Measurements from ENCODE around the gene CSNK1G1.
A peak's percentile ranks its signal among the peaks of the same experiment; 100 is the strongest.

The CSNK1G1 gene

DNA sequence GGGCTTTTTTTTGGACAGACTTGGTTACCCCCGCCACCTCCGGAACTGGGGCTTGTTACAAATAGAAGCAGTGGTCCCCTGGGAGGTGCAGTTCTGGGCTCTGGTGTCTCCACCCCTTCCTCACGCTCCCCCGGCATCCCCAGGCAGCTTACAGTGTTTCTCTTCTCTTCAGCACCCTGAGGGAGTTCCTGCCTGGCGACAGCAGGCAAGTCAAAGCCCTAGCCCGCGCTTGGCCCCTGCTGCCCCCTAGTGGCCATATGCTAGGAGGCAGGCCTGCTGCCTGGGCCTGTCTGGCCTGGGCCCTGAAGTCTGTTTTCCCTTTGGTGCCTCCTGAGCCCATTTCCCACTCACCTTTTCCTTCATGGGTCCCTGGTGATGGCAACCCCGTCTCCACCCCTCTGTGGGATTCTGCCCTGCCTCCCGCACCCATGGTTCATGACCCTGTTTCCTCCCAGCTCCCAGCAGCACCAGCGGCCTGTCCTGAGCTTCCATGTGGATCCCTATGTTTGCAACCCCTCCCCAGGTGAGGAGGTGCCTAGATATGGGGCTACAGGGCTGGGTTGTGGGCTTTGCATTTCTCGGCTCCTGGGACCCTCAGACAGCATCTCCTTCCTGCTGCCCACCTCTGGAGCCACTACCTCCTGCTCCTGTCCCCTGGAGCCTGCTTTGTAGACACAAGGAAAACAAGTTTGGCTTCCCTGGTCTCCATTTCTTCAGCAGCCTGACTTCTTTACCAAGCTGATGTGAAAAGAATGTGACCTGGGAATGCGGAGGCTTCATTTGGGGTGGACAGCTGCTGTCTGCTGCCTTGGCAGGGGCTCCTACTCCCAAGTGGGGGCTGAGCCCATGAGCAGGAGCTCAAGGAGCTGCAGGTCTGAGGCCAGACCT, 202.2 kb downstream of the CSNK1G1 start:
- peak; percentile 67 for DNase-seq (ENCODE audit: low read depth, low spot score)

DNA sequence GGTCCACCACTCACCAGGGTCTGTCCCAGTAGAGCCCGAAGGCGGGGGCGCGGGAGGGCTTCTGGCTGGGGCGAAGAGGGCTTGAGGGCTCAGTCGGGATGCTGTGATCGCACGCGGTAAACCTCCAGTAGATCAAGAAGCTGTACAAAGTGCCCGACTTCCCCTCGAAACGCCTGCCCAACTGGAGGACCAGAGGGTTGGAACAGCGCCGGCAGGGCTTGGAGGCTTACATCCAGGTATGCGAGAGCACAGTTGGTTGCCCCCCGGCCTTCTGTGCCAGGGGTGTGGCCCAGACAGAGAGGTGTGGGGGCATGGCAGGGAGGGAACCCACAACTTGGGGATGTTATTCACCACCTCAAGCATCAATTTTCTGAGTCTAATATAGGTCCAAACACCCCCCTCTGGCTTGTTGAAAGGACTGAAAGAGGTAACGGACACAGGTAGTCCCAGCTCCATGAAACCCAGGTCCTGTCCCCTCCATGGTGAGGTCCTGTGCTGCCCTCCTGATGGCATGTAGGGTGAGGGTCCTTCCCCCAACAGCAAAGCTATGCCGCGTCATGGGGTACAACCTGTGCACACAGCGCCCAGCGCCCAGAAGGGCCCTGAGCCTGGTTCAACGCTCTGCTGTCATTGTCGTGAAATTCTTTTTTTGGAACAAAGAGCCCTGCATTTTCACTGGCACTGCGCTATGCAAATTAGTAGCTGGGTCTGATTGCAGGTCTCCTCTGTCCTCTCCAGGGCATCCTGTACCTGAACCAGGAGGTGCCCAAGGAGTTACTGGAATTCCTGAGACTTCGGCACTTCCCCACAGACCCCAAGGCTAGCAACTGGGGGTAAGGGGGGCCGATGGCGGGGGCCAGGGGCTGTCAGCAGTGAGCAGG, 203.2 kb downstream of the CSNK1G1 start:
- DNase-seq (ENCODE audit: low read depth, low spot score), result no peak

DNA sequence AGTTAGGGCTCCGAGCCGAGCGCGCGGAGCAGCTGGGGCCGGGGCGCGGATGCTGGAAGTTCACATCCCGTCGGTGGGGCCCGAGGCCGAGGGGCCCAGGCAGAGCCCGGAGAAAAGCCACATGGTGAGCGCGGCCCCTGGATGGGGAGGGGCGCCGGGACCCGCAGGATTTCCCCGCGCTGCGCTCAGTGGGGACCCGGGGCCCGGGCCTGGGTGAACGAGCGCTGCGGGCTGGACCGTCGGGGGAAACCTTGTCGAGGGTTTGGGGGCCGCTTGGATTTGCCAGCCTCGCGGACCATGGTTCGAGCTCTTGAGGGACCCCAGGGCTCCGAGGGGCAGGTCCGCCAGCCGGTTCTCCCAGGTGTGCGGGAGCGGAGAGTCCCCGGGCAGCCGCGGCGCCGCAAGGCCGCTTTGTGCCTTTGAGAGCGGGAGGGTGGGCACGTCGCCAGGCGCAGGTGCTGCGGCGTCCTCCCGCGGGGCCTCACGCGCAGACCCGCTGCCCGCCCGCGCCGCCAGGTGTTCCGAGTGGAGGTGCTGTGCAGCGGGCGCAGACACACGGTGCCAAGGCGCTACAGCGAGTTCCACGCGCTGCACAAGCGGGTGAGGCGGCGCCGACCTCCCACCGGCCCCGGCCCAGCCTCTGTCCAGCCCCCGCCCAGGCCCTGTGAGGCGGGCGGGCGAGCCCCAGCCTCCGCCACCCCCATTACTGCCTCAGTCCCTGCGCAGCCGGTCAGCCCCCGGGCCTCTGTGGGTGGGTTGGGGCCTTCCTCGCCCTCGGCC, 204.1 kb downstream of the CSNK1G1 start, which contains the start of gene SNX22:
Gene SNX22 (plus strand): TSS at position 5 of the 780 bp plus-strand sequence. CDS start 45 bp downstream, at position 50.
- no peak for DNase-seq (ENCODE audit: low read depth, low spot score)

DNA sequence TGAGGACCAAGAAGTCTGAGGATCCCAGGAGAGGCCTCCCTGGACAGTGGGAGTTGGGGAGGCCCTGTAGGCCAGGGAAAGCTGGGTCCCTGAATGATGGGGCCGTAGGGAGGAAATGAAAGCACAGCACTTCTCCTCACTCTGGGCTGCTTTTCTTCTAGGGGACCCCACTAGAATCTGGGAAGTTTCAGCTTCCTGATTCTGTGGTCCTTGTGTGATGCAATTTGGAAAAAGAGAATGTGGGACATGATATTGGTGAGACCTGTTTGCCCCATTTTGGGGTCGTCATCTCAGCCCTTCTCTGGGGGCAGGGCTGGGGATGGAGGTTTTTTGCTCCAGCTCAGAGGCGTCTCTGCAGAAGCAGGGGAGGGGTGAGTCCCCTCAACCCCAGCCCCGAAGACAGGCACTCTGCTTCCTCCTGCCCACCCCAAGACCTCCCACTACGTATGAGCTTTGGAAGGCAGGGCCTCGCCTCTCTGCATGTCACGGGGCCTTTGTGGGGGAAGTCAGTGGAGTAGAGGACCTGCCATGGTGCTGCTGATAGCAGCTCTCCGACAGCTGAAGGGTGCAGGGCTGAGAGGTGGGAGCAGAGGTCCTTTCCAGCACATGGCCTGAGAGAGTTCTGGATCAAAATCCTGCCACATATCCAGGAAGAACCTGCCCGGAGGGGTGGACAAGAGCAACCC, 205.9 kb downstream of the CSNK1G1 start:
- DNase-seq (ENCODE audit: low read depth, low spot score), result no peak

DNA sequence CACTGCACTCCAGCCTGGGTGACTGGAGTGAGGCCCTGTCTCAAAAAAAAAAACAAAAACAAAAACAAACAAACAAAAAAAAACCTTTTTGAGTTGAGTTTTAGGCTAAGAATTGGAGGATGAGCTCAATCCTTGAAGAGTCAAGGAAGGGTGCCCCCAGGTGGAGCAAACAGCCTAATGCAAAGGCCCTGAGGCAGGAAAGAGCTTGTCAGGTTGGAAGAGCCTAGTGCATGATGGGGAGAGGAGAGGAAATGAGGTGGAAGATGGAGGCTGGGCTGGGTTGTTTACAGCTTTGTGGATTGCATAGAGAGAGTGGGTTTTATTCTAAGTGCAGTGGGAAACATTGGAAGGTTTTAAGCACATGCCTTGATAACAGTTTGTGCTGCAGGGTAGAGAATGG, 206.5 kb downstream of the CSNK1G1 start:
- no peak for DNase-seq (ENCODE audit: low read depth, low spot score)

DNA sequence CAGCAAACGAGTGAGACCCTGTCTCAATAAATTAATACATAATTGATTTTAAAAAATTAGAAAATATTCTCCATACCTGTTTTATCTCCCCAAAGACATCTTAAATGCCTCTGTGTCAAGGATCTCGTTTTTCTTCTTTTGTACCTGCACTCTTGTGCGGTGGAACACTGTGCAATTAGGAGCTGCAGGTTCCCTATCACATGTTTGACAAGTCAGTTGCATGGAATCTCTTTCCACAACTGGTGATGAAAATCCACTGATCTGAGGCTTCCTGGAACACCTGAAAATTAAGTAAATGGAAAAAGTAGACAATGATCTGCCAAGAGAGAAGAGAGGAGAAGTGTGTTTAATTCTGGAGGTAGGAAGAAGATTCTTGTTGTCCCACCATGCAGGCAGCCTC, 207.4 kb downstream of the CSNK1G1 start:
- DNase-seq (ENCODE audit: low read depth, low spot score), result no peak

DNA sequence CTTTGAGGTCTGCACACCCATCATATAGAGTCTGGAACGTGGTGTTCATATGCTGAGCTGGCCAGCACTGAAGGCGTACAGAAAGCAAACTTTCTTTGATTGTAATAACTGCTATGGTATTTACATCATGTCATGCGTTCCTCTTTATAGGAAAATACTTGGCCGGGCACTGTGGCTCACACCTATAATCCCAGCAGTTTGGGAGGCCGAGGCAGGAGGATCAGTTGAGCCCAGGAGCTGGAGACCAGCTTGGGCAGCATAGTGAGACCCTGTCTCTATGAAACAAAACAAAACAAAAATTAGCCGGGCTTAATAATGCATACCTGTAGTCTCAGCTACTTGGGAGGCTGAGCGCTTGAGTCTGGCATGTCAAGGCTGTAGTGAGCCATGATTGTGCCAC, 207.8 kb downstream of the CSNK1G1 start:
- DNase-seq (ENCODE audit: low read depth, low spot score), result no peak

DNA sequence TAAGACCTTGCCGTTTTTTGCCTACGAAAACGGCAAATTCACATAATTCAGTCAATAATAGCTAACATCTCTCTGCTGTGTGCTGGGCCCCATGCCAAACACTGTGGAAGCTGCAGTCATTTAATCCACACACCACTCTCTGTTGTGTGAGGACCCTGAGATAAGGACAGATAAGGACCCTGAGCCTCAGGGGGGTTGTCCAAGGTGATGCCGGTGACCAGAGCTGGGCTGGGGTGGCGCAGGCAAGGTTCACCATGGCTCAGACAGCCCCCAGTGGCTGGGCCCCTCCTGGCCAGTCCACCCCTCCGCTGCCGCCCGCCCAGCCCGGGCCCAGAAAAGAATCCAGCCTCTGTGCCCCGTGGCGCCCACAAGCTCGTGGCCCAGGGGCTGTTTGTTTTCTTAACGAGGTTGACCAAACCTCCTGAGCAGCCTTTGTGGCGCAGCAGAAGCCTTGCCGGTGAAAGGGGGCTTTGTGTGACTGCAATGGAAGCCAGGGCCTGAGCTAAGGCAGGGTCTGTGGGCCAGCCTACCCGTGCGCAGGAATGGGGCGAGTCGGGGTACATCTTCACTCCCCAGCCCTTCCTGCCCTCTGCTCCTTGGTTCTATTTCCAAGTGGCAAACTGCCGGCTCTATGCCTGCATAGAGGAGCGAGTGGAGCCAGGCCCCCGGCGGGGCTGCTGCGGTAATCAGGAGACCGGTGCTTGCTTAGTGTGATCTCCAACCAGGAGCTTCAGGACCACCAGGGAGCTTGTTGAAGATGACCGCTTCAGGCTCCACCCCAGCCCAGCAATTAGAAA, 208.9 kb downstream of the CSNK1G1 start:
- DNase-seq (ENCODE audit: low read depth, low spot score), result no peak

DNA sequence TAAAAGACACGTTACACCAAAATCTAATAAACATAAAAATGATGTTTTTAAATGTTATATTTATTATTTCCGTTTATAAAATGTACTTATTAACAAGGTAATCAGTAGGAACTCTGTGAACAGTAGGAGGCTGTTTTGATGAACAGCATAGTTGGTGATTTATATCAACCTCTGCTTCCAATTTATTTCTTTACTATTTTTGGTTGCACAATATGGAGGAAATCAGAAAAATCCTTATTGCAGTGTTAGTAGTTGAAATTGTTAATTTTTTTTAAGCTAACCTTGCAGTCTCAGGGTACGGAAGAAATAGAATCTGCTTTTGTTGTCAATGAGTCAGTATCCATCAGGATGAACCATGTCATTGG, 209.5 kb downstream of the CSNK1G1 start:
- DNase-seq (ENCODE audit: low read depth, low spot score), result no peak

DNA sequence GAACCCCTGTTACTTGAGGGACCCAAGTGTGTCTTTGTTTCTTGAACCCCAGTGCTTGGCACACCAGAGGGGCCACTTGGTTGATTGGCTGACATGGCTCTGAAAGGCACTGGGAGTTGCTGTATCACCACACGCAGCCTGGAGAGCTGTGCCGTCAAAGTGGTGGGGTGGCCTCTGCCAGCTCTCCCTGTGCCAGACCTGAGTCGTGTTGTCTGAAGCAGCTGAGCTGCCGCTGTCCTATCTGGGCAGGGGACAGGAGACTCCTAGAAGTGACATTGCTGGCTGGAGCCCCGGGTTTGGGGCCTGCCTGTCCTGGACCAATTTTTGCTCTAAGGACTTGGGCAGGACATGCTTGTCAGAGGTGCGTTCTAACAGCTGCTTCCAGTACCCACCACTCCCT, 209.9 kb downstream of the CSNK1G1 start:
- DNase-seq (ENCODE audit: low read depth, low spot score), result no peak

DNA sequence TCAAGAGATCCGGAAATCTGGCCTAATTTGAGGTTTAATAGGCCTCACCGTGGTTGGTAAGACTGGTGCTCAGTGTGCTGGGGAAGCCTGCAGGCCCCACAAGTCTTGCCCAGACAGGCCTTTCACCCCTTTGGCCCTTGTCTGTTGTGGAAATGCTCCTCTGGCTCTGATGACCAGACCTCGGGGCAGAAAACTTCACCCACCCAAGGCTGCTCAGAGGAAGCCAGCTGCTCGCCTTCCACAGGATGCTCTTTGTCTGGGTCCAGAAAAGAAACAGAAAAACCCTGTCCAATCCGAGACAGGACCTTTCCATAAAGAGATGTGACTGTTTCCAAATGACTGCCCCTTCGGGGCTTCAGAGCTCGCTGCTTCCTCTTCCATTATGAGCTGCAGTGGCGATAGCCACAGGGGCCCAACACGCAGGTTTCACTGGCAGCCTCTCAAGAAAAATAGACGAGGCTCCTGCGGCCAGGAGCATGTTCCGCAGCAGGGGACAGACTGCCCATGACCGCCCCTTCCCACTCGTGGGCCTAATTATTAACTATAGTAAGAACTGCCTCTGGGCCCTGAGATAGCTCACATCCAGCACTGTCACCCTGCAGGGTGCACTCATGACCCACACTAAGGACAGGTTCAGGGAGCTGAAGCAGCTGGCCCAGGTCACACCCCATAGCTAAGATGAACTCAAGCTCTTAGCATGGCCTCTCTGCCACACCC, 211.2 kb downstream of the CSNK1G1 start:
- no peak for DNase-seq (ENCODE audit: low read depth, low spot score)

DNA sequence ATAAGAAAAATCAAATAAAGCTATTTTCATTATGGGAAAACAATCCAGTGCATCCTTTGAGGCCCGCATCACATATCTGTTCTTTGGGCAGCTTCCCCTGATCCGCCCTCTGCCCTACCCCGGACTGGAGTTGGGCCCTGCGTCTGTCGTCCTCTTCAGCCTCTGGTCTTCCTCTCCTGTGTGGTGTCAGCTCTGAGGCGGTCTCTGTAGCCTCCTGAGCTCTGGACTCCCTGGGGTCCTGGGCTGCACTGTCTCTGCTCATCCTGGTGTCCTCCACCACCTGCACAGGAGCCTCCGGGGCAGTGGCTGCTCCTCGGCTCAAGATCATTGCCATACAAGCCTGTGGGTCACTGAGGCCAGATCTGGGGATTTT, 211.8 kb downstream of the CSNK1G1 start:
- no peak for DNase-seq (ENCODE audit: low read depth, low spot score)

DNA sequence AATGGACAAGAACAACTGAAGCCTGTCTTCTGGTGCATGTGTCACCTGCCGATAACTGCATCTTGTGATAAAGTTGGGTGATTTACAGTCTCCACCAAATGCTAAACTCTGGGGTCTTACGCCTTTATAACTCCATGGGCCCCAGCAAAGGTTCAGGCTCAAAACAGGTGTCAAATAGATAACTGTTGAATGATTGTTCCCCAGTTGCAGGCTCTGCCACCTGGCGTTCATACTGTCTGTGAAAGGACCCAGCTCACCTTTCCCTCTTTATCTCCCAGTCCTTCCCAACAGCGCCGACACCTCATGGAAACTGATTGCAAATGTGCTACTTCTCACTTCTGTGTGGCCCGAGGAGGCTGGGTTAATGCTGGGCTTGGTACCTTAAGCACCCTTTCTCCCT, 212.7 kb downstream of the CSNK1G1 start:
- no peak for DNase-seq (ENCODE audit: low read depth, low spot score)

DNA sequence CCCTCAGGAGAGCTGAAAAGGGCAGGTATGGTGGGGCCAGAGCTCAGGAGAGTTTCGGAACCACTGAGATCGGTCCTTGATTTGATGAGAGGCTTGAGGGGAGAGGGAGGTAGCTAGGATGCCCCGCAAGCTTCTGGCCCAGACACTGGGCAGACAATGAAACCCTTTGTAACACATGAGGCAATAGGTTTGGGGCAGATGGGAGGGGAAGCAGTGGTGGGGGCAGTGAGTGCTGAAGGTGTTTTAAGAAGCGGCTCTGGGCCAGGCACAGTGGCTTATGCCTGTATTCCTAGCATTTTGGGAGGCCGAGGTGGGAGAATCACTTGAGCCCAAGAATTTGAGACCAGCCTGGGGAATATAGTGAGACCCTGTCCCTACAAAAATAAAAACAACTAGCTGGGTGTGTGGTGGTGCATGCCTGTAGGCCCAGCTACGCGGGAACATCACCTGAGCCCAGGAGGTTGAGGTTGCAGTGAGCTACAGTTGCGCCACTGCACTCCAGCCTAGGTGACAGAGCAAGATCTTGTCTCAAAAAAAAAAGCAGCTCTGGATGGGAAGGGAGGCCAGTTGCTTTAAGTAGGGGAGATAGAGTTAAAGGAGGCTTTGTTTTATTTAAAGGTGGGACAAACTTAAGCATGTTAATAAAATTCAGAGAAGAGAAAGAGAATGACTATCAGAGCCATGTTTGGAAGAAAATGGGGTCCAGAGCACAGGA, 214.0 kb downstream of the CSNK1G1 start:
- DNase-seq (ENCODE audit: low read depth, low spot score), result no peak

DNA sequence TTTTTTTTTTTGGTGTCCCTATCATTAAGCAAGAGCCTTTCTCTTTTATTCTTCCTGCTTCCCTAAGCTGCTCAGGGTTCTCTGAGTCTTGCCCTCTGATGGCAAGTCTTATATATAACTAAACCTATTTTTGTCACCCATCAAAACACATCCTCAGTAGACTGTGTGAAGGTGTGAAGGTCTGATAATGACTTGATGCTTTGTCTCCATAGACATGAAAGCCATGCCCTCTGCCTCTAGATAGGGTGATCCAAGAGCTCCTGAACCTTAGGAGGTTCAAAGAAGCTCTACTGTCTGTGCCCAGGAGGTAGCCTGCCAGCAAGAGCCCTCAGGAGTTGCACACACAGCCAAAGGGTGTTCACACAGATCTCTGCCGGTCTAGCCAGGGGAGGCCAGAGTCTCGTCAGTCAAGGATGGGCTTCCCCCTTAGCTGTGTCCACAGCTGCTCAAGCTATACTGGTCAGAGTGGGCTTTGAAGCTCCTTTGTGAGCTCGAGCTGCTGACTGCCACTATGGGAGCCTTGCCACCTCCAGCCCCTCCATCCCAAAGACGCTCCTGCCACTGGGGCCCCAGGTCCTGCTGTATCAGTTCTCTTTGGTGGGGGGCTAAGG, 217.5 kb downstream of the CSNK1G1 start:
- no peak for DNase-seq (ENCODE audit: low read depth, low spot score)

DNA sequence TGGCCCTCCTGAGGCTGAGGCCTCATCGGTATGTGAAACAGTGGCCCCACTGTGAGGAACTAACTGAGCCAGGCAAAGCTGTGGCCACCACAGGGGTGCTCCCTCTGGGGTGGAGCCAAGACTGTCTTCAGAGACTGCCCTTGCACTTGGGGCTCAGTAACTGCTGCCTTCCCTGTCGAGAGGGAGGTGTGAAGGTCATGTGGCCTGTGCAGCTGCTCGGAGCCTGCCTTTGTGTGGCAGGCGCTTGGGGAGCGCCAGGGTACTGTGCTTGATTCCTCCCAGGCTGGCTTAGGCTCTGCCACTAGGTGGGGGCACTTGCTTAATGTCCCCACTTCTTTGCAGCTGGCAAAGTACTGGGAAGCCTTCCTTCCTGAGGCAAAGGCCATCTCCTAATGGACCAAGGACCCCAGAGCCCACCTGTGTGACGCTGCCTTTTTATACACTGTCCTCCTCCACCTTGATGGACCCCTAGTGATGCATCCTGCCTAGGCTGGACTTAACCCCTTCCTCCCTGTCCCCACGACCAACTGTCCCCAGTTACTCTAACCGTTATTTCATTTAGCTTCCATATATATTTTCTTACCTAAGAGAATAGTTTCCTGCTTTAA, 218.6 kb downstream of the CSNK1G1 start:
- no peak for DNase-seq (ENCODE audit: low read depth, low spot score)

DNA sequence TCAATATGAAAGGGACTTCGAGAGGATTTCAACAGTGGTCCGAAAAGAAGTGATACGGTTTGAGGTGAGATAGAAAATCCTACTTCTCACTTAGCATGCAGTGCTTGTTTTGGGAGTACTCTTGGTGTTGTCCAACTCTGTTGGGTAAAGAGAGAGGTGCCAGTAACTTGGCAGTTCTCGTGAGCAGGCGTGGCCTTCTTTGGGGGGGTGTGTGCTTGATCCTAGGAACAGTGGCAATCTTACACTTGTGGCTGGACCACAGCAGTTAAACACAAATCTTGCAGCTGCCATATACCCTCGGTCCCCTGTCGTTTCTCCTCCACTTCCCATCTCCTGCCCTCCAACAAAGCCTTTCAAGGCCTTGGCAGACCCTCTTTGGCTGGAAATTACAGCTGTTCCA, 219.6 kb downstream of the CSNK1G1 start:
- no peak for DNase-seq (ENCODE audit: low read depth, low spot score)

DNA sequence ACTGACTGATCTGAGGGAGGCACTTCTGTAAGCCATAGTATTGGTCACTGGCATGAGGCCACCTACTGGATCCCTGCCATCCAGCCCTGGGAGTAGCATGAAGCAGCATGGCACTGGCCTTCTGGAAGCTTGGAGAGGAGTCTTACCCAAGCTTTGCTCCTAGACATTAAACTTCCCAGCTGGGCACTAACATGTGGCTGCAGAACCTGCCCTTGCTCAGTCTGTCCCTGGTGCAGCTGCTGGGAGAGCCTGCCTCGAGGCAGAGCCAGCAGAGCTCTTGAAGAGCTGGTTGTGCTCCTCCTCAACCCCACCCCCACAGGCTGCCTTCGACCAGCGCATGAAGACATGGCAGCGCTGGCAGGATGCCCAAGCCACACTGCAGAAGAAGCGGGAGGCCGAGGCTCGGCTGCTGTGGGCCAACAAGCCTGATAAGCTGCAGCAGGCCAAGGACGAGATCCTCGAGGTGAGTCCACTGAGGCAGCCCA, 221.6 kb downstream of the CSNK1G1 start:
- DNase-seq (ENCODE audit: low read depth, low spot score), result no peak
